ENCODE data around the gene LYL1. TPM values are rescaled to one million over a fixed set of nuclear protein-coding genes. Genes with fewer than 3 reads are reported as not detected.

LYL1 gene
- total RNA-seq, 1 donor: 2.6 TPM

- DNase-seq (ENCODE audit: low read depth): no peak
- H3K4me3 ChIP-seq (ENCODE audit: low read depth, low read length): no peak overlapping the region
- TF ChIP-seq CTCF (IDR thresholded peaks at IDR 0.05; ENCODE audit: insufficient read depth, low read depth, low read length): no peak
Observed at GRCh38 chr19:13103581-13104359, 1.1 kb upstream of the LYL1 start.

GRCh38 chr19:13102416-13102665, 317 bp downstream of the LYL1 start:
- peak overlapping the region; percentile 48 for H3K4me3 ChIP-seq (ENCODE audit: low read depth, low read length)
- TF ChIP-seq CTCF (IDR thresholded peaks at IDR 0.05; ENCODE audit: insufficient read depth, low read depth, low read length): no peak
- DNase-seq (ENCODE audit: low read depth): no peak

DNA sequence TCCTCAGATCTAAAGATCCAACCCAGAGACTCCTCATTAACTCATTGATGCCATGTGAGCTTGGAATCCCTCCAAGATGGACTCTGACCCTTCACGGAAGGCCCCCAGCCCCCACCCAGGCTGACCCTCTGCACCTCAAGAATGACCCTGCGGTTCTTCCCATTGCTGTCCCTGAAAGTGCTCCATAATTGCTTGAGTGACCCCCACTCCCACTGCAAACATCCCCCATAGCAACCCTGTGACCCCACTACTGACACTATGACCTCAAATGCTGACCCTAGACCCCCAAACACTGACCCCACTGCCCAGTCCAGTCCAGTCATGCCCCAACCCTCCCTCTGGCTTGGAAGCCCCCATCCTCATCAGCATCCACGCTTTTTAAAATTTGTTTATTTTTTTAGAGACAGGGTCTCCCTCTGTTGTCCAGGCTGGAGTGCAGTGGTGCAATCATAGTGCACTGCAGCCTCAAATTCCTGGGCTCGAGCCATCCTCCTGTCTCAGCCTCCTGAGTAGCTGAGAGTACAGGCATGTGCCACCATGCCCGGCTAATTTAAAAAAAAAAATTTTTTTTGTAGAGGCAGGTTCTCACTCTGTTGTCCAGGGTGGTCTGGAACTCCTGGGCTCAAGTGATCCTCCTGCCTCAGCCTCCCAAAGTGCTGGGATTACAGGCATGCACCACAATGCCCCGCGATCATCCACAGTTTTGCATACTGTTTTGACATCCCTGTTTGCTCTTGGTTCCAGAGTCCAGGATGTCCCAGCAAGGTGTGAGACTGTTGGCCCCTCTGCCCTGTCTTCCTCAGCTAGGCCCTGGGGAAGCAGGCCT, 855 bp downstream of the LYL1 start:
- no peak for TF ChIP-seq CTCF (IDR thresholded peaks at IDR 0.05; ENCODE audit: insufficient read depth, low read depth, low read length)
- H3K4me3 ChIP-seq (ENCODE audit: low read depth, low read length): peak overlapping the region; percentile 48
- no peak for DNase-seq (ENCODE audit: low read depth)

GRCh38 chr19:13100841-13101589, 1.6 kb downstream of the LYL1 start:
- DNase-seq (ENCODE audit: low read depth): no peak
- peak; percentile 24 for TF ChIP-seq CTCF (IDR thresholded peaks at IDR 0.05; ENCODE audit: insufficient read depth, low read depth, low read length)
- no peak overlapping the region for H3K4me3 ChIP-seq (ENCODE audit: low read depth, low read length)

DNA sequence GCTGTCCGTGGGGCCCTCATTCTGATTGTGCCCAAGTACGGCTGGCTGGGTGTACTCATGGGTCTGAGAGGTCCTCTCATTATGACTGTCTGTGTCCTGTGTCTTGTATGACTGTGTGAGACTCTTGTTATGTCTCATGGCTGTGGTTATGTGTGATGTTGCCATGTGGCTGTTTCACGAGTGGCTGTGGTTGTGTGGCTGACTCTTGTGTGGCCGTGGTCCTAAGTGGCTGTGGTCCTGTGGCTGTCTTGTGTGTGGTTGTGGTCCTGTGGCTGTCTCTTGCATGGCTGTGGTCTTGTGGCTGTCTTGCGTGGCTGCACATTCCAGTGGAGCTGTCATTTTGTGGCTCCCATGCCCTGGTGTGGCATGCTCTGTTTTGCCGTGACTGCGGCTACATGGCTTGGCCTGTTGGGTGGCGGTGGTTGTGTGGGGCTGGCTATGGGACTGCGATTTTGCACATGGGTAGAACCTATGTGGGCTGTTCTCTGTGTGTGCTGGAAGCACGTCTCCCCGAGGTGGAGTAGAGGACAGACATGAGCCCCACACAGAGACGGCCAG, 2.5 kb downstream of the LYL1 start:
- DNase-seq (ENCODE audit: low read depth): no peak
- no peak for TF ChIP-seq CTCF (IDR thresholded peaks at IDR 0.05; ENCODE audit: insufficient read depth, low read depth, low read length)
- H3K4me3 ChIP-seq (ENCODE audit: low read depth, low read length): no peak overlapping the region

- peak; percentile 46 for DNase-seq (ENCODE audit: low read depth)
- no peak overlapping the region for H3K4me3 ChIP-seq (ENCODE audit: low read depth, low read length)
Observed at GRCh38 chr19:13099073-13099999, 3.3 kb downstream of the LYL1 start.

More at GRCh38 chr19:13099073-13099999, 3.3 kb downstream of the LYL1 start:
- TF ChIP-seq CTCF (IDR thresholded peaks at IDR 0.05; ENCODE audit: insufficient read depth, low read depth, low read length): no peak
